Stimulated activated CD4-positive, alpha-beta T cell treated with anti-CD3 and anti-CD28 coated beads, Interleukin-15, amount 100 ng/mL, for 24 hours (primary cell): ENCODE data around the gene HOXD12.

Experiments used
- DNase-seq: peaks from one replicate; pipeline ENCODE4 v3.0.0-alpha.2; 2020

Gene HOXD12

DNA sequence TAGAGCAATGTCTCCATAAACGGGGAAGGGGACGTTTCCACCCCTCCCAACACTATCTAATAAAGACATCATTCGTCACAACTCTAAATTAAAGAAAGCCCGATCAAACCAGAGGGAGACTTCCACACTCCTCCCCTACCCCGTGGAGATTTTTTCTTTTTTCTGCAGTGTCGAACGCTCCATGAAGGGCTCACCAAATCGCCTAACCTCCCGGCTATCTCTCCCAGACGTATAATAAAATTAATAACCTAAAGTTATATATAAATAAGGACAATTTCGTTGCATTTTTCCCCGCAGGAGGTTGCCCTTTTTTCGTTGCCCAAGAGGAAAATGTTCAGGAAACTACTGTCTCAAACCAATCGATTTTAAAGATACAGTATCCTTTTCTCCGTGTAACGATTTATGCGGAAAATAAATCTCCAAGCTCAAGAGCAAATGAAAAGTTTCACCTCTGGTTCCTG is 18.2 kb upstream of the HOXD12 start:
- DNase-seq: no peak

DNA sequence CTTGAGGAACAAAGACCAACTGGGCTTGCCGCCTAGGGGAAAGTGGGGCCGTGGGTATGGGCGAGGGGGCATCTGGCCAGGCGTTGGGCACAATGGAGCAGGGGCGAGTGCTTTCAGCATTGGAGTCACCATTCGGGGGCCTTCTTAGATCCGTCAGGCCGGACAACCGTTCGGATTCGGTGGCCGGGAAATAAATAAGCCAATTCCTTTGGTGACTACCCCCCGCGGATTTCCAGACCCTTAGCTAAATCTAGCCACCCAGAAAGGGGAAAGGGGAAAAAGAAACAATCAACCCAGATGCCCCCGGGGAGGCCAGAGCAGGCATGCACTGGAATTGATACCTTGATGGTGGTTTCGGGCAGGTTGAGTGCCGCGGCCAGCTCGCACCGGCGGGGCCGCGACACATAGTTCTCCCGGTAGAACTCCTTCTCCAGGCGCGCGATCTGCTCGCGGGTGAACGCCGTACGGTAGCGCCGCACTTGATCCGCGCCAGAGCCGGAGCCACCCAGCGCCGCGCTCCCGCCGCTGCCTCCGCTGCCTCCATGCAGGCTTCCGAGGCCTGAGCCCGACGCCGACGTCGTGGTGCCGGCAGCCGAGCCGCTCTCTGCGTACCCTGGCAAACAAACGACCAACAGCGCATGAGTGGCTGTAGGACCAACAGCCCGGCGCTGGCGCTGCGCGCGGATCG is 17.6 kb upstream of the HOXD12 start:
- DNase-seq: peak; percentile 27

DNA sequence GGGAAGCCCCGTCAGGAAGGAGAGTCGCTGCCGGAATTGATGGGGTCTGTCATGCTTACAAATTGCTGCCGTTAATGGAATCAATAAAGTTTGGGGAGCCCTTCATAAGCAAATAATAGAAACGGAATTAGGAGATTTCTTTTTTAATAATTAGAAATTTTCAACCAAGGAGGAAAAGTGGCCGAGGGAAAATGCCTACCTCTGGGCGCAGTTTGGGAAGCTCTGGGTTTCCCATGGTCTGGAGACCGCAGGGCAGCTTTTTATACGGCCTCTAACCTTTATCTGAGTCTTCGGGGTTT is 17.1 kb upstream of the HOXD12 start:
- DNase-seq: no peak

DNA sequence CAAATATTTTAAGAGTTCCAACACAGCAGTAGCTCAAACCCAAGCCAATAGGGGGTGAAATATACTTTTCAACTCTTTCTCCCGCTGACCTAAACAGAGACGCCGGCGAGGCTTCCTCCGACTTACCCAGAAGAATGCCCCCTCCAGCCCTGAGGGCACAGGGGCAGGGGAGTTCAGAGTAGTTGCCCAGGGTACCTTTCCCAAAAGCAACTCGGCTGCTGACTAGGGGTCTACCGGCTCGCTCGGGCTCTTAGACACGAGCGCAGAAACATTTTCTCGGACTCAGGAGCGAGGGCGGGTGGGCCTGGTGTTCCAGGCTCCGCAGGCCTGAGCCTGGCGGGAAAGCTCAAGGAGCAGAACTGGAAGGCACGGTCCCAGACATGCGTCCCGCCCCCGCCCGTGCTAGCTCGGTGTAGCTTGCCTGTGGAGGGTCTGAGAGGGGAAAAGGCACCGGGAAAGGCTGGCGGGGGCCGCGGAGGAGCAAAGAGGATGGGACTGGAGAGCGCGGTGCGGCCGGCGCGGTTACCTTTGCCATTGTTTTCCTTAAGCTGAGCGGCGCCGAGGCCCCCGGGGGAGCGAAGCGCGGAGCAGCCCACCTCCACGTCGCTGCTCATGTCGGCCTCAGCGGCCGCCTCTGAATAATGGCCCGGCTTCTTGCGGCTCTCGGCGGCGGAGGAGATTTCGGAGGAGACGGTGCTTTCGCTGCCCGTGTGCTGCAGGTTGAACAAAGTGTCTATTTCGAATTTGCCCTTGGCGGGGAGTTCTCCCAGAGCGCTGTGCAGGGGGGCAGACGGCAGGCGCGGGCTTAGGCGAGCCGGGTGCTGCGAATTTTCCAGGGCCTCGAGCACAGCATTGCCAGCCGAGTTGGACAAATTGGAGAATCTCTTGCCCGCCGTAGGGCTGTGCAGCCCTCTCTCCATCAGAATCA is 16.5 kb upstream of the HOXD12 start:
- DNase-seq: no peak

DNA sequence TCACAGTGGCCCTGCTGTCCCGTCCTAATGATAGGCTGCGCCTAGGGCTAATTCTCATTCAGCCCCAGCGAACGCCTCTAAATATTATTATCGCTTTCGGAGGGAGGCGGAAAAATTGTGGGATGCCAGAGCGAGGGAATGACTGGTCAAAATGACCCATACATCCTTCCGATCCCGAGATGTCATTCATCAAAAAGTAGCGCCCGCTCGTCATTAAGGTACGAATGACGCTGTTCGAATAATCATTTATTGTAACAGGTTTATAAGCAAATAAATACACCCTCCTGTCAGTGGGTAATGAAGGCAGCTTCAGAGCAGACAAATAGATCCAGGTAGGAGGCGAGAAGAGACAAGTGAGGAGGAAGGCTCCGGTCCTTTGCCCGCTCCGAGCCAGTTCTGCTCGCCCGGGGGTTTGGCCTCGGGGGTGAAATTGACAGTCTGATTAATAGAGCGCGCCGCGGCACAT is 15.8 kb upstream of the HOXD12 start, which contains the start of gene EVX2:
Gene EVX2, minus strand, starts transcription at position 167 of the 466 bp plus-strand sequence. CDS start 186 bp downstream, outside the sequence.
- DNase-seq: no peak

DNA sequence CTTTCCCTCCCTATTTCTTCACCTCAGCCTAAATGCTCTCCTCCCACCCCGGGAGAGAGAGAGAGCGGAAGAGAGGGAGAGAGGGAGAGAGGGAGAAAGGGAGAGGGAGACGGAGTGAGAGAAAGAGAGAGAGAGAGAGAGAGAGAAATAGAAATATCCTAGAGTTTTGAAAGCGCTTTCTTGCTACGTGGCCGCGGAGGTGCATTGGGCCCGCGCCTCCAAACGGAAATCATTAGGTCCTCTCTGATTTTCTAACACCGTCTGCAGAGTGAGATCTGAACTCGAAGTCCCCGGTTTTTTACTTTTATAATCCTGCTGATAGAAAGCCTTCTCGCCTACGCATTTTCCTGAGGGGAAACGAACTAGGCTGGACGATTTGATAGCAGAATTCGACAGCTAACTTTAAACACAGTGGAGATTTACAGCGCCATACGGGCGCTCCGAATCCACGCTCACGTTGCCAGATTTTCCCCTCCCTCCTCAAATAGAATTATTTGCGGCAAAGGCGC is 14.9 kb upstream of the HOXD12 start:
- no peak for DNase-seq

DNA sequence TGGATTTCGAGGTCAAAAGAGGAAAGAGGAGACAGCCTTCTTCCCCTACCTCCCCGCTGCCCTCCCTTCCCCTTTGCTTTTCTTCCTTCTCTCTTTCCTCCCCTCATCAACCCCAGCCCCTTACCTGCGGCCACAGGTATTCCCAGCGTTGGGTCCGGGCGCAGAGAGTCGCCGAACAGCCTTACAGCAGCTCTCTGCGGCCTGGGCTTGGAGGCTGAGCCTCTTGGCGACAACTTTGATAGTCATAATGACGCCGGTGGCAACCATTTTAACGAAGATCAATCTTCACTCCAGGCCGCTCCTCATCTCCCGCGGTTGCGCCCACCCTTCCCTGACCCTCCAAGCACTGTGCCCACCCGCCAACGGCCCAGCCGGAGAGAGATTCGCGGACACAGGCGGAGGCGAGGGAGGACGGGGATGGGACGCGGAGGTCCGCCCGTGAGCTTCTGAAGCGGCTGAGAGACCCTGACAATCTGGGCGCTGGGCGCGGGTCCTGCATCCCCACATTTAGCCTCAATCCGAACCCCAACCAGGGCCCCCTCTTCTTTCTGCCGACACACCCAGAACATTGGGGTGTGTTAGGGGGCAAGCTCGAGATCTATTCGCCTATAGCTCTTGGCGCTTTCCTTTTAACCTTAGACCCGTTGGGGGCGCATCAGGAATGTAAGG is 14.3 kb upstream of the HOXD12 start:
- no peak for DNase-seq

DNA sequence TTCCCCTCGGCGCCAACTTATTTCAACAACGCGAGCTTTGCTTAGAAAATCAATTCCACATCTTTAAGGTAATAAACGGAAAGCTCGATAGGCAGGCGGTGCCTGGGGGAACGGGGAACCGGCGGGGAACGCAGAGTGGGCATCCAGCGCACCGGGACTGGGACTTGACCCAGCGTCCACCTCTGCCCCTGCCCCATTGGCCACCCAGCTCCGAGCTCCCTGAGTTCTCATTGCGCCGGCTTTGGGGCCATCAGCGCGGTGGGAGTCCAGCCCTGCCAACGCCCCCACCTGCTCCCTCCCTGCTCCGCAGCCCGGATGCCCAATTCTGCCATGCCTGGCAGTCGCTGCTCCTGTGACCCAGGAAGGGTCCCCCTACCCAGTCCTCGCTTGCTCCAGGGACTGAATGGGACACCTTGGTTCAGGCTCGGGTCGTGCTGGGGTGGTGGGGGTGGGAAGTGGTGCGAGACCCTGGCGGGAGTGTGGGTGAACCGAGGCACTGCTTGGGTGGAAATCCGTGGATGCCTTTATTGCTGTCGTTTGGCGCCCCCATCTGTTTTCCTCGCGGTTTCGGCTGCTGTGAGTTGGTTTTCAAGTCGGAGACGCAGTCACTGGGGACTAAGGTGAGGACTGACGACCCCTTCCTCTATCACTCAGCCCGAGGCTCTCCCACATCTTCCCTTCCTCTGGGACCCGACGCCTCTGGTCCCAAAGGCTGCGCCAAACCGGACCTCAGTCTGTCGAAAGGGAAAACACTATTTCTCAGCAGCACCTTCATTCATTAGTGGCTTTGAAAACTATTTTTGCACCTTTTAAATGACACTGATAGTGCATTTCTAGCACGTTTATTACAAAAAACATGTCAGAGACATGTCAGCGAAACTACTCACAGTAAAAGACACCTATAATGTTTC is 13.5 kb upstream of the HOXD12 start:
- peak; percentile 23 for DNase-seq

DNA sequence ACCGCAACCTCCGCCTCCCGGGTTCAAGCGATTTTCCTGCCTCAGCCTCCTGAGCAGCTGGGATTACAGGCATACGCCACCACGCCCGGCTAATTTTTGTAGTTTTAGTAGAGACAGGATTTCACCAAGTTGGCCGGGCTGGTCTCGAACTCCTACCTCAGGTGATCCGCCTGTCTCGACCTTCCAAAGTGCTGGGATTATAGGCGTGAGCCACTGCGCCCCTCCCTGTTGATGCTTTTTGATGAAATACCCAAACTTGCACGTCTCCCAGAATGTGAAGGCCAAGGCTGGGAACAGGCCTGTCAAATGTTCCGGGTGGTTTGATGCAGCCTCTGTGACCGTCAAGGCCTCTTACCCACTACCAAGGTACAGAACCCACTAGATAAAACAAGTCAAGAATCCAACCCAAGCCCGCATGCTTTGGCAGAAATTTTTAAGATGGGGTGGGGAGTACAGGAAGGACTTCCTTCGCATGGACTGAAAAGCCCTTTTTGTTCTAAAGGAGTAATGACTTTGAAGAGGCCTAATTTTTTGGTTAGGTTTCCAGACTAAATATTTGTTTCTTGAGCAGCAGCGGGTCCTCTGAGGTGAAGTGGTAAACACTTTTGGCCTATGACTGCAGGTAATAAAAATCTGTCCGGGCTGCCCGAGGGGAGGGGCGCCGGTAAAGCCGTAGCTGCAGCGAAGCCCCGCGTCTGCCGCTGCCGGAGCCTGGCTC is 12.1 kb upstream of the HOXD12 start:
- no peak for DNase-seq

DNA sequence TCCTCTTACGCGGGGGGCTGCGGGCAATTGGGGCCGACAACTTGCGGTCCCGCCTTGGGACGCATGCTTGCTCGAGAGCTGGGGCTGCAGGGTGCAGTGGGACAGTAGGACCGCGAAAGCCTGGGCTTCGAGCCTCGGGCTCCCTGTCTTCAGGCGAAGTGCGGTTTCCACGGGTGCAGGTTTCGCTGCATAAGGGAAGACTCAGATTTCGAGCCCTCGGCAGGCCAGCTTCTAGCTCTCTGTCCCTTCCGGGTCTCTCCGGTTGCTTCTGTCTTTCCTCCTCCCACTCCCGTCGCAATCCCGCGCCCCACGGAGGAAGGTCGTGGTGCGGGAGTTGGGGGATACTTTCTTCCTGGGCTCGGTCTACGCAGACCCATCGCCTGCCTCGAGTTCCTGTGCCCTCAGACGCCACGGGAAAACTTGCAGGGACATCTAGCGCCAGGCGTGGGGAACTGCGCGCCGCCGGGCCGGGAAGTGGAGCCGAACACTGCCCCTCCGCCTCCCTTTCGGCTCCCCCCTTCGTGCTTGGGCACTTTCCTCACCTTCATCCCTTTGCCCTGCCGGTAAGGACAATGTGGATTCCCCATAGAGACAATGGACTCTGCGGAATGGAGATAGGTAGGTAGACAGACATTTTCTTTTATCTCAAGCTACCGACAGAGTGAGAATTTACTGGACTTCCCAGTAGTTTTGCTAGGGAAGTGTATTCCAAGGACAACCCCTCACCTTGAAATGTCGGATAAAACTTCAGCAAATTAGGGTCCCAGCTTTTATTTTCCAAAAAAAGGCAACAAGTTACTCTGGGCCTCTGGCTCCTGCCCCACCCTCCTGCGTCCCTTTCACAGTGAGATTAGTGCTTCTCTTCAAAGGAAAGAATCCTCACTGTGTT is 11.3 kb upstream of the HOXD12 start:
- DNase-seq: peak; percentile 41

DNA sequence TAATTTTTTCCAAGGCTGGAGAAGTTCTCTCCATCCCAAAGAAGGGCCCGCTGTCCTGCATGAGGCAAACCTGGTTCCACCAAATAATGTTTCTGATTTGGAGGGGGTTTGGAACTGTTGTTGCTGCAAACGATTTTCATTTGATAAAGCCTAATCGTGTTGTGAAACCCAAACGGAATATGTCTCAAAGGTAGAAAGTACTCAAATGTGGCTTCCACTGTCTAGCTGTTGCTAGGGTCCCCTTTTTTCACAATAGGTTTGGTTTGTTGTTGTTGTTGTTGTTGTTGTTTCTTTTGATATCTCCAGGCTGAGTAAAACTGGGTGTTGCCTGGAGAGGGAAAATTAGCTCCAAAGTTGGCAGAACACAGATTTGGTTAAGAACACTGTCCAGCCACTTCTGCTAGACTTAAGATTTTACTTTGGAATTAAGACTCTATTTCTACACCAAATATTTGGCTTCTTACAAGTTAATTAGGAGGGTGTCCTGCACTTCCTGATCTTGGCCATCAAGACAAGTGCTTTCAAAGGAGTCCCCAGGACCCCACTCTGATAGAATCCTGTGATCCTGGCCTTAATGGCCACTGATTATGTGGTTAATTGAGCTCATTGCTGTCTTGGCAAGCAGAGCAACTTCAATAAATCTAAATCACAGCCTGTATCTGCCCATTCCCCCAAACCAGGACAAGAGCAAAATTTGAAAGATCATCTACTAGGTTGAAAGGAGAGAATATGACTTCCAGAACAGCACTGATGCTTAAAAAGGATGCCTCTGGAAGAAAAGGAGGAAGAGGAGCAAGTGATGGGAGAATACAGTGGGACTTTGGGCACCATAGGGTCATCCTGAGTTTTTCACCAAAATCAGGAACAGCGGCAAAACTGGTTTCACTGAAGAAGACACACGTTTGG is 10.4 kb upstream of the HOXD12 start:
- no peak for DNase-seq

DNA sequence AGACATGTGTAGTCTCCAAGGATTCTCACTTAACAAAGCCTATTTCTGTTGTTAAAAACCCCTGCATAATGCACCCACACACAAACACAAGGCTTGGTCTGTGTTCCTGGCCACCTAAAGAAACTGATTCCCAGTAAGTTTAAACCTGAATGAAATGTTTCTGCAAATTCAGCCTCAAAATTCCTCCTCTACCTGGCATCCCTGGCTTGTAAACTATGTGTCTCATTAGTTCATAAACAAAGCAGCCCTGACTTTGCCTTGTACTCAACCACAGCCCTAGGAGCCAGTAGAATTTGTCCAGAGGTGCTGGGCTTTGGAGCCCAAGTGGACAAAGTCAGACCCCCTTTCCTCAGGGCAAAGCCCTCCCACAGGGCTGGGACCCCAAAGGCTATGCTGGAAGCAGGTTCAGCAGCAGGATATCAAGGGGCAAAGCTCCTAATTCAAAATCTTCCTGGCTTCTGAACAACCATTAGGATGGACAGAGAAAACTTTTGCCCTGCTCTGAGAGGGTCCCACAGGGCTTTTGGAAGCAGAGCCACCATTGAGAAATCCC is 9.7 kb upstream of the HOXD12 start:
- DNase-seq: no peak

DNA sequence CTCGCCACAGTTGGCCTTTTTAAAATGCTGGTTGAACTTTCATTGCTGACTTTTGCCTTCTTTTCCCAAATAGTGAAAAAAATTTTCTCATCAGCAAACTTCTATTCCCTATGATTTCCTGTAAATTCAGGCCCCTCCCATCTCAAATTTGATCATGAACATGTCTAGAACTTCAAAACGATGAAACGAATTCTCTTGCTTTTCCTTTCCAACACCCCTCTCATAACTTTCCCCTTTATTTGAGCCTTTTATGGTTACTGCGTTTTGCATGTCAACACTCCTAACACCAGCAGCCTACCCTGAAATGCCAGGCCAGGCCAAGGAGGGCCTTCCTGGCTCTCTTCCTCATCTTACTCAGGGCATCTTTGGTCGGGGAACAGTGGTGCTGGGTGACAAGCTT is 8.7 kb upstream of the HOXD12 start:
- DNase-seq: no peak

DNA sequence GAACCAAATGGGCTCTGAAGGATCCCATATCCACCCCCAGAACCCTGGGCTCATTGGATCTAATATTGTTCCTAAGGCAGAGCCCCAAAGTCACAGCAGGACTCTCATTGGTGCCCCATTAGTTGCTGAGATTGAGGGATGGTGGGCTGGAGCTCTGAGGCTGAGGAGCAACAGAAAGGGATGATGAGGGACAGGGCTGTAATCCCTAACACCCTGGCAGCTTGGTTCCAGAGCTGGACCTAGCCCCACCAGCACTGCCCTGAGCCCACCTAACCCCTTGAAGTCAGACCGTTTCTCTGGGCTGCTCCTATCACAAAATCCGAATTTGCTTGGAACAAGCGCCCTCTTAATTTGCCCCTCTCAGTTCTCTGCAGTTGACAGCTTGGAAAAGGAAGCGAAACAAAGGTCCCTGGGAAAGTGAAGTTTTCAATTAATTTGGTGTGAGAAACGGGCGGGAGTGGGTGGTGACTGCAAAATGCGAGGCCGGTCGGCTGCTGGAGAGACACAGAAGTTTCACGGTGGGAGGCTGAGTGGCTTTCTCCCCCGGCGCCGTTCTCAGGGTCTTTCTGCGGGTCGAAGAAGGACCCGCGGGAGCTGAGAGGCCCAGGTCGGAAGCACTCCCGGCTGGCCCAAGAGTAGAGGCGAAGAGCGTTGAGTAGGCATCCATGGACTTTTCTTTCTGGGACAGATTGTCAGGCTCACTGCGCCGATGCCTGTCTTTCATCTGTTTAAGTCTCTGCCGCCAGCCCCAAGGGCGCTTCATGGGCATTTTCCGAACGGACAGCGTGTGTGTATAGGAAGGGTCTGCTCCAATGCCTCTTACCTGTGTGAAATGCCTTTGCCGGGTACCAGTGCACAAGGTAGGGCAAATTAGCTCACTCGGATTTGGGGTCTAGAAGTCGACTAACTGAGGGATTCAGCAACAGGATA is 8.0 kb upstream of the HOXD12 start:
- no peak for DNase-seq

DNA sequence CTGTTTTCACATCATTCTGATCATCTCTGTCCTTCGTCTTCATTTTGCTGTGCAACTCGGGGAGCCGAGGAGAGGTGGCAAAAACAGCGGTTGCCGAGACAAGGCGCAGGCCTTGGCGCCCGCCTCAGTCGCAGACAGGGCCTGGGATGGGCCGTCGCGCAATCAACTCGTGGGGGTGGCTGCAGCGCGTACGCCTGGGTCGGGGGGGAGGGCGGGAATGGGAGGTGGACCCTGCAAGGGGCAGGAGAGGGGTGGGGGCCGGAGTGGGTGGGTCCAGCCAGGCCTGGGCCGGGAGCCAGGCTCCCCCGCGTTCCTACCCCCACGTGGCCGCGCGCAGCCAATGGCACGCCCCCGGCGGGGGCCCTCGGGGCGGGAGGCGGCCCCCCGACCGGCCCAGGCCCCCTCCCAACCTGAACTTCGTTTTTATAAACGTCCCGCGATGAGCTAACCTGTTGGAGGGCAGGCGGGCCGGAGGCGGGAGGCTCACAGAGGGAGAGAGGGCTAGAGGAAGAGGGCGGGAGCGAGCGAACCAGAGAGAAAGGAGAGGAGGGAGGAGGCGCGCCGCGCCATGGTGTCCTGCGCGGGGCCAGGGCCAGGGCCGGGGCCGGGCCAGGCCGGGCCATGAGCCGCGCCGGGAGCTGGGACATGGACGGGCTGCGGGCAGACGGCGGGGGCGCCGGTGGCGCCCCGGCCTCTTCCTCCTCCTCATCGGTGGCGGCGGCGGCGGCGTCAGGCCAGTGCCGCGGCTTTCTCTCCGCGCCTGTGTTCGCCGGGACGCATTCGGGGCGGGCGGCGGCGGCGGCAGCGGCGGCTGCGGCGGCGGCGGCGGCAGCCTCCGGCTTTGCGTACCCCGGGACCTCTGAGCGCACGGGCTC is 7.1 kb upstream of the HOXD12 start, which contains the start of gene HOXD13:
Gene HOXD13, plus strand, starts transcription at position 452 of the 875 bp plus-strand sequence. Its CDS starts 170 bp downstream, at position 622.
- DNase-seq: no peak

DNA sequence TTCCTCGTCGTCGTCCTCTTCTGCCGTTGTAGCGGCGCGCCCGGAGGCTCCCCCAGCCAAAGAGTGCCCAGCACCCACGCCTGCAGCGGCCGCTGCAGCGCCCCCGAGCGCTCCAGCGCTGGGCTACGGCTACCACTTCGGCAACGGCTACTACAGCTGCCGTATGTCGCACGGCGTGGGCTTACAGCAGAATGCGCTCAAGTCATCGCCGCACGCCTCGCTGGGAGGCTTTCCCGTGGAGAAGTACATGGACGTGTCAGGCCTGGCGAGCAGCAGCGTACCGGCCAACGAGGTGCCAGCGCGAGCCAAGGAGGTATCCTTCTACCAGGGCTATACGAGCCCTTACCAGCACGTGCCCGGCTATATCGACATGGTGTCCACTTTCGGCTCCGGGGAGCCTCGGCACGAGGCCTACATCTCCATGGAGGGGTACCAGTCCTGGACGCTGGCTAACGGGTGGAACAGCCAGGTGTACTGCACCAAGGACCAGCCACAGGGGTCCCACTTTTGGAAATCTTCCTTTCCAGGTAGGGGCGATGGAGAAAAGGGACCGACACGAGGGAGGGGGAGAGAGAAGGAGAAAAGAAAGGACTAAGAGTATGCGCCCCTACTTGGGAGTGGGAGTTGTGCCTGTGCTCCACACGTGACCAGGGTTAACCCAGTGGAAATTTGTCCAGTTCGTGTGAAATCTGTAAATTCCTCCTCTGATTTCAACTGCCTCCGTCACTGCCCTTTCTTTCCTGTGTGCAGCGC is 6.3 kb upstream of the HOXD12 start:
- no peak for DNase-seq
